KOPT-K1 (cell line): ENCODE measurements around the gene NAGLU.

ENCODE experiments used
- H3K27ac ChIP-seq: fragments of 200-600 bp; sonication (generic); 2 replicates; pipeline ENCODE4 v1.5.1; 2016; ENCODE audit warnings: antibody characterized with exemption, mild to moderate bottlenecking, low read depth, low read length; ENCODE audit not compliant: poor library complexity, severe bottlenecking
- H3K36me3 ChIP-seq: fragments of 200-600 bp; sonication (generic); 2 replicates; pipeline ENCODE4 v1.5.1; 2017; ENCODE audit warnings: antibody characterized with exemption, mild to moderate bottlenecking, low read length, moderate library complexity; ENCODE audit not compliant: insufficient read depth
- H3K9me3 ChIP-seq: fragments of 200-600 bp; sonication (generic); 2 replicates; pipeline ENCODE4 v1.5.1; 2017; ENCODE audit warnings: antibody characterized with exemption, low read length, mild to moderate bottlenecking; ENCODE audit not compliant: insufficient read depth, poor library complexity, severe bottlenecking

The NAGLU gene

GRCh38 chr17:42536048-42536371 is at the start of gene NAGLU:
Gene NAGLU (plus strand): TSS chr17:42536241. CDS start chr17:42536273, 32 bp downstream.
- H3K36me3 ChIP-seq = no peaks in the 10 kb centered on the region
- peak within 1 kb of the TSS; percentile 57 for H3K27ac ChIP-seq
- no peaks in the 10 kb centered on the region for H3K9me3 ChIP-seq

- Histone ChIP-seq H3K27ac (no peak overlapping the region), H3K36me3 (no peaks in the 10 kb centered on the region), H3K9me3 (no peaks in the 10 kb centered on the region)
Measured at GRCh38 chr17:42488032-42488431, 48.0 kb upstream of the NAGLU start.

DNA sequence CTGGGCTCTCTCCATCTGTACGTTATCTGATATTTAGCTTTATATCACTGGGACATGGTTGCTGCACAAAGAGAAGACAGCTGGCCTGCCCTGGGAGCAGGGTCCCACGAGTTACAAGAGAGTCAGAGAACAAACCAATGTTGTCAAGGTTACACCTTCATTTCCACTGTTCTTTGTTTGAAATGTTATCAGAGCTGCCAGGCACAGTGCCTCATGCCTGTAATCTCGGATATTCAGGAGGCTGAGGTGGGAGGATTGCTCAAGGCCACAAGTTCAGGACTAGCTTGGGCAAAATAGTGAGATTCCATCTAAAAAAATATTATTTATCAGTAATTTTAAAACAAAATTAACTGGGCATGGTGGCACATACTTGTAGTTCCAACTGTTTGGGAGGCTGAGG is 42.7 kb upstream of the NAGLU start:
- H3K9me3 ChIP-seq = no peaks in the 10 kb centered on the region
- no peaks in the 10 kb centered on the region for H3K36me3 ChIP-seq
- H3K27ac ChIP-seq = no peak overlapping the region

GRCh38 chr17:42494673-42495072 is 41.4 kb upstream of the NAGLU start:
- Histone ChIP-seq H3K9me3 (no peaks in the 10 kb centered on the region), H3K36me3 (no peaks in the 10 kb centered on the region), H3K27ac (no peak overlapping the region)

DNA sequence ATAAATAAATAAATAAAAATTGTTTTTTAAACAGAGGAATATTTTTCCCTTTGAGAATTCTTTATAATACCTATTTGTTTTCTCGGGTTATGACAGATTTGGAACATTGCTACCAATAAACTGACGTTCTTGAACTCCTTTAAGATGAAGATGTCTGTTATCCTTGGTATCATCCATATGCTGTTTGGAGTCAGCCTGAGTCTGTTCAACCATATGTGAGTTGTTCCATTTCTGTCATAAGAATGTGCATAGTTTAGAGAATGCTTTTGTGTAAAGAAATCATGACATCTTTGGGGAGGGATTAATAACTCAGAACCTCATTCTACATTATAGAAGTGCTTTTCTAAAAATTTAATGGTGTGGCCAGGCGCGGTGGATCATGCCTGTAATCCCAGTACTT is 37.2 kb upstream of the NAGLU start:
- Histone ChIP-seq H3K27ac (no peak overlapping the region), H3K36me3 (no peaks in the 10 kb centered on the region), H3K9me3 (no peaks in the 10 kb centered on the region)

DNA sequence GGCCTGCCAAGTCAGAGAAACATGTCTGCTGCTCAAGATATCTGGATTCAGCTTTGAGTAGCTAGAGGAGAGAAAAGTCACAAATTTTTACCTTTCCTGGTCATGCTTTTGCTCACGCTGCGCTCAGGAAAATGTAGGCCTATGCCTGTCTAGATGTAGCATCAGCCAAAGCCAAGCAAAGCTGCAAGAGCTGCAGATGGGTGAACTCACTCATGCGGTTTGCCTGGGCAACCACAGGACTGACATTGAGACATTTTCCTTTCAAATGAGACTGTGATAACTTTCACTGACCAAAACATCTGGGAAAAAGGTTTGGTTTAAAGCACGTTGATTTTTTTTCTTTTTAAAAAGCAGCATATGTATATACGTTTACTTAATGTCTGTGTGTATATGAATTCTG is 34.0 kb upstream of the NAGLU start:
- H3K27ac ChIP-seq = no peak overlapping the region
- no peaks in the 10 kb centered on the region for H3K36me3 ChIP-seq
- no peaks in the 10 kb centered on the region for H3K9me3 ChIP-seq

- Histone ChIP-seq H3K27ac (no peak overlapping the region), H3K9me3 (no peaks in the 10 kb centered on the region), H3K36me3 (no peaks in the 10 kb centered on the region)
Measured at GRCh38 chr17:42502926-42503325, 33.1 kb upstream of the NAGLU start.

- no peaks in the 10 kb centered on the region for H3K9me3 ChIP-seq
- no peaks in the 10 kb centered on the region for H3K36me3 ChIP-seq
- H3K27ac ChIP-seq = no peak overlapping the region
Measured at GRCh38 chr17:42507671-42508070, 28.4 kb upstream of the NAGLU start.

GRCh38 chr17:42508426-42509165 is 27.4 kb upstream of the NAGLU start:
- no peaks in the 10 kb centered on the region for H3K9me3 ChIP-seq
- H3K27ac ChIP-seq = no peak overlapping the region
- no peaks in the 10 kb centered on the region for H3K36me3 ChIP-seq

DNA sequence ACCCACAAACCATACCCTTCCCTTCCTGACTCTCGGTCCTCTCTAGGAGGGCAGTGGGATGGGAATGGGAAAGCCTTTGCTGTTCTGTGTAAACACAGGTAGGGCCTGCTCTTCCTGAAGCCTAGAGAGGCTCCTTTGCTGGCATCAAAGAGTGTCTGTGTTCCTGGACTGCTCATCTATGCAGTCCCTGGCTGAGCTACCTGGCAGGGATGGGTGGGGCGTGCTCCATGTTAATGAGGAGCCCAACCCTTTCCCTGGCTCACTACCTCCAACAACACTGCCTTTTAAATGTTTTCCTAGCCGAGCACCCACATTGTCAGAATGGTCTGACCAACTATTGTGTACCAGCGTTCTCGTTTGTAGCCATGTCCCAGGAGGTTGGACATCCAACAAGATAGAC is 26.6 kb upstream of the NAGLU start:
- no peaks in the 10 kb centered on the region for H3K36me3 ChIP-seq

GRCh38 chr17:42509841-42510240 is 26.2 kb upstream of the NAGLU start:
- H3K27ac ChIP-seq = no peak overlapping the region
- H3K9me3 ChIP-seq = no peaks in the 10 kb centered on the region
- no peaks in the 10 kb centered on the region for H3K36me3 ChIP-seq

More for the DNA sequence above, 26.6 kb upstream of the NAGLU start:
- H3K27ac ChIP-seq = no peak overlapping the region
- H3K9me3 ChIP-seq = no peaks in the 10 kb centered on the region

DNA sequence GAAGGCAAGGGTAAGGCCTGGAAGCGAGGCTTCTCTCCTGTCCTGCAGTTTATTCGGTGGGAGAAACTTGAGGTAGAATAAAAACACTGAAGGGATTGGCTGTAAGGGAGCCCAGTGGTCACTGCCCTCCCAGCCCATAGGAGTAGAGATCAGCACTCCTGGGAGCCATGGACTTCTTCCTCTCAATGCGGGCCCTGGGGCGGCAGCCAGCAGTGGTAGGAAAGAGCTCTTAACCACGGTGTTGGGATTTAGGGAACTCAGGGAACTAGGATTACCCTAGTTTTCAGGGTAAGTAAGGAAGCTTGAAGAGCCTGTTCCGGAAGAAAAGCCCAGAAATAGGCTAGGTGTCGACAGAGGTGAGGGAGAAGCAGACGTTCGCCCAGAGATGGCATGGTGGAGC is 23.8 kb upstream of the NAGLU start:
- Histone ChIP-seq H3K27ac (no peak overlapping the region), H3K36me3 (no peaks in the 10 kb centered on the region), H3K9me3 (no peaks in the 10 kb centered on the region)

GRCh38 chr17:42512733-42513251 is 23.2 kb upstream of the NAGLU start:
- H3K36me3 ChIP-seq = no peaks in the 10 kb centered on the region
- no peaks in the 10 kb centered on the region for H3K9me3 ChIP-seq
- no peak overlapping the region for H3K27ac ChIP-seq

- no peak overlapping the region for H3K27ac ChIP-seq
- no peaks in the 10 kb centered on the region for H3K9me3 ChIP-seq
- no peaks in the 10 kb centered on the region for H3K36me3 ChIP-seq
Measured at GRCh38 chr17:42513686-42514085, 22.4 kb upstream of the NAGLU start.

DNA sequence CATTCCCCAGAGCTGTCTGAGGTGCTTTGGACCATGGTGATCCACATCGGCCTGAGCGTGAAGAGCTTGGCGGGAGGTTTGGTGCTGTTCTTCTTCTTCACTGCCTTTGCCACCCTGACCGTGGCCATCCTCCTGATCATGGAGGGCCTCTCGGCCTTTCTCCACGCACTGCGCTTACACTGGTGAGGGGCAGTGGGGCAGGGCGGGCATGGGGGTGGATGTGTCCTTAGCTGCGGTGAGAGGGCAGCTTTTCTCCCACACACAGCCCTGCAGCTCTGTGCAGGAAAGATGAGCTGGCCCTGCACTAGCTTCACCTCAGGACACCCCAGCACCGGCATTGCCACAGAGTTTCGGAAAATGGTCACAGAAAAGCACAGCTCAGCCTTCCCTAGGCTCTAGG is 21.8 kb upstream of the NAGLU start:
- H3K36me3 ChIP-seq = no peaks in the 10 kb centered on the region
- H3K27ac ChIP-seq = no peak overlapping the region
- no peaks in the 10 kb centered on the region for H3K9me3 ChIP-seq

- Histone ChIP-seq H3K36me3 (no peaks in the 10 kb centered on the region), H3K27ac (no peak overlapping the region), H3K9me3 (no peaks in the 10 kb centered on the region)
Measured at GRCh38 chr17:42514867-42515266, 21.2 kb upstream of the NAGLU start.
